Measurements from ENCODE around the gene RPTOR.
A peak's percentile ranks its signal among the peaks of the same experiment; 100 is the strongest.
"Not testable (repeated sequence)": the region's sequence is repeated elsewhere in the genome, so short reads cannot be mapped to it uniquely, and the experiment has no call there.

Gene RPTOR

GRCh38 chr17:80574496-80574895 lies 29.9 kb downstream of the RPTOR start:
- Histone ChIP-seq H3K4me1 (no peaks in the 10 kb centered on the region), H3K9me3 (no peaks in the 10 kb centered on the region), H3K4me3 (ENCODE audit: low read depth, low read length) (no peak overlapping the region), H3K36me3 (no peaks in the 10 kb centered on the region), H3K27me3 (no peaks in the 10 kb centered on the region)
- no peak for TF ChIP-seq CTCF (IDR thresholded peaks at IDR 0.05; ENCODE audit: low read depth, low read length)
- DNase-seq: no peak

DNA sequence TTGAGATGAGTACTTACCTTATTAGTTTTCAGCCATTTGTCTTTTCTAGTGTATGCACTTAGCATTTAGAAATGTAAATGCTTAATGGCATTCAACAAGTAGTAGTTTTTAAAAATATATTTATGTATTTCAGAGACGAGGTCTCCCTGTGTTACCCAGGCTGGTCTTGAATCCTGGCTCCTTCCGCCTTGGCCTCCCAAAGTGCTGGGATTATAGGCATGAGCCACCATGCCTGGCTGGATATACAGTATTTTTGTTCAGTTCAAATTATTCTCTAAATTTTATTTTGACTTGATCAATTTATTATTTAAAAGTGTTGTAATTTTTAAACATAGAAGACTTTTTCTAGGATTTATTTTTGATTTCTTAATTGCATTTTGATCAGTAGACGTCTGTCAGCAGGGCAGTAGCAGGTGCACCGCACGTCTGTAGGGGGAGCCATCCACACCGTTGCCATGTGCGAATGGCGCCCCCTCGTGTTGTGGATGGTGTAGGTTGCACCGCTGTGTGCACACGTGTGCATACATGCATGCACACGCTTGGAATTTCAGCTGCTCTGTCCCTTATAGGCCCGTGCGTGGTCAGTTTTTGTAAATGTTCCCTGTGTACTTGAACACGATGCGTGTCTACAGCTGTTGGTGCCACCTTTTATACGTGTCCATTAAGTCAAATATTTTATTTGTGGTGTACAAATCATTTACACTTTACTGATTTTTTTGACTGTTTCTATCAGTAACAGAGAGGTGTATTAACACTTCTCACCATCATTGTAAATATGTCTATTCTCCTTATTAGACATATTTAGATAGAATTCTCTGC lies 30.6 kb downstream of the RPTOR start:
- H3K4me1 ChIP-seq: no peaks in the 10 kb centered on the region

GRCh38 chr17:80577876-80578570 lies 33.4 kb downstream of the RPTOR start:
- TF ChIP-seq CTCF (IDR thresholded peaks at IDR 0.05; ENCODE audit: low read depth, low read length): no peak
- H3K9me3 ChIP-seq: no peaks in the 10 kb centered on the region
- H3K36me3 ChIP-seq: no peaks in the 10 kb centered on the region
- no peak overlapping the region for H3K4me3 ChIP-seq (ENCODE audit: low read depth, low read length)
- no peaks in the 10 kb centered on the region for H3K4me1 ChIP-seq
- DNase-seq: no peak
- H3K27me3 ChIP-seq: no peaks in the 10 kb centered on the region

More for the DNA sequence above, 30.6 kb downstream of the RPTOR start:
- no peaks in the 10 kb centered on the region for H3K27me3 ChIP-seq
- peak; percentile 100 for TF ChIP-seq CTCF (IDR thresholded peaks at IDR 0.05; ENCODE audit: low read depth, low read length)
- peak; percentile 95 for DNase-seq
- H3K36me3 ChIP-seq: no peaks in the 10 kb centered on the region
- no peak overlapping the region for H3K4me3 ChIP-seq (ENCODE audit: low read depth, low read length)
- H3K9me3 ChIP-seq: no peaks in the 10 kb centered on the region

- not testable (repeated sequence) for H3K36me3 ChIP-seq; H3K9me3 ChIP-seq; H3K4me3 ChIP-seq (ENCODE audit: low read depth, low read length); DNase-seq; H3K4me1 ChIP-seq; H3K27me3 ChIP-seq
These were observed 34.2 kb downstream of the RPTOR start for GRCh38 chr17:80578668-80579388.

DNA sequence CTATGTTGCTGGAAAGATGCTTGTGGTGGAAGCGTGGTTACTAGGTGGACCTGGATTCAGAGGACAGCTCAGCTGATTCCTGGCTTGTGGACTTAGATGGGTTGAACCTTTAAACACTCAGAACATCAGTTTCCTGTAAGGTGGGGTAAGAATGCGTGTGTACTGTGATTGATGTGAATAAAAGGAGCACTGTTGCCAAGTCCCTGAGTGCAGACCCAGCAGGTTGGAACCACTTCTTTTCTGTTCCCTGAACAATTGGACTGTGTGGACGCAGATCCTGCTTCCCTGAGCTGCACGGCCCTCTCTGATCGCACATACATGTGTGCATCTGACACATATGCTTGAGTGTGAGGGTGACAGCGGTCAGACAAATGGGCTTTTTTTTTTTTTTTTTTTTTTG lies 37.5 kb downstream of the RPTOR start:
- DNase-seq: no peak
- H3K36me3 ChIP-seq: no peaks in the 10 kb centered on the region
- H3K9me3 ChIP-seq: no peaks in the 10 kb centered on the region
- H3K4me1 ChIP-seq: no peaks in the 10 kb centered on the region
- no peak for TF ChIP-seq CTCF (IDR thresholded peaks at IDR 0.05; ENCODE audit: low read depth, low read length)
- H3K27me3 ChIP-seq: no peaks in the 10 kb centered on the region
- H3K4me3 ChIP-seq (ENCODE audit: low read depth, low read length): no peak overlapping the region

DNA sequence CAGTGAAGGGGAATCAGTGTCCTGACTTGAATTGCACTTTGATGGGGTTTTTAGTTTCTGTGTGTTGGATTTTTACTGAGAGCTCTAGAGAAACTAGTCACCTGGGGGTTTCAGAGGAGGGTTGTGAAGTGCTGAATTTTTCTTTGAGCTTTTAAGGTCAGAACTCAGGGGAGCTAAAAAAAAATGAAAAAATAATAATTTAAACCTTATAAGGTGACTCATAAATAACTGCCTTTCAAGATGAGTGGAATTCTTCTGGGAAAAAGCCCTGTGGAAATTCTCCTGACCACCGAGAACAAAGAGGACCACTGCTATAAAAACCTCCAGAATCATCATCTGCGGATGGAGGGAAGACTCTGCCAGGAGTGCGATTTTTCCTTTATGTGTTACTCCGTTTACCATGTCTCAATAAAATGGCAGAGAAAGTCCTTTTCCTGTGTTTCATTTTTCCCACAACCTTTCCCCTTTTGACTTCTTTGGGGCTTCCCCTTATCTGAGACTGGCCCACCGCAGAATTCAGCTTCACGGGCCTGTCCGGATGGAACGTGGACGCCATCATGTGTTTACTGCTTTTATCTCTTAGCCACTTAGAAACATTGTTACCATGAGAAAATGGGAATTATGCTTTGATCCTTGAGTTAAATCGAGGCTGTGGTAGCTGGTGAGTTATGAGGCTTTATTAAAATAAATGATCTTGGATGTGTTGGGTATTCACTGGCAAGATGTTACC lies 39.7 kb downstream of the RPTOR start:
- Histone ChIP-seq H3K4me1 (no peaks in the 10 kb centered on the region), H3K4me3 (ENCODE audit: low read depth, low read length) (no peak overlapping the region), H3K9me3 (no peaks in the 10 kb centered on the region), H3K27me3 (no peaks in the 10 kb centered on the region), H3K36me3 (no peaks in the 10 kb centered on the region)
- TF ChIP-seq CTCF (IDR thresholded peaks at IDR 0.05; ENCODE audit: low read depth, low read length): no peak
- no peak for DNase-seq

All from BE2C (cell line).